Cardiac muscle cell (in vitro differentiated cells and primary cell): ENCODE data around the gene KAZN. TPM values are rescaled to one million over a fixed set of nuclear protein-coding genes. Genes with fewer than 3 reads are reported as not detected.

Experiments used
- DNase-seq, 2 donors: peaks; one replicate each; pipeline versions ENCODE4 v3.0.0 to v3.0.0-alpha.2; 2010 to 2017; ENCODE audit warnings: low read depth in 1 of 2, low spot score in 1 of 2
- H3K27ac ChIP-seq: fragments of 200-600 bp; sonication (generic); 2 replicates; pipeline ENCODE4 v1.5.1; 2016
- H3K27me3 ChIP-seq: fragments of 200-600 bp; sonication (generic); 2 replicates; pipeline ENCODE4 v1.6.0; 2016; ENCODE audit warnings: control low read depth
- H3K36me3 ChIP-seq: fragments of 200-600 bp; sonication (generic); 2 replicates; pipeline ENCODE4 v1.5.1; 2016; ENCODE audit warnings: control low read depth
- H3K4me1 ChIP-seq: fragments of 200-600 bp; sonication (generic); 2 replicates; pipeline ENCODE4 v1.8.1; 2017; ENCODE audit warnings: low read depth, mild to moderate bottlenecking, mixed run types
- H3K4me3 ChIP-seq: fragments of 200-600 bp; sonication (generic); 2 replicates; pipeline ENCODE4 v1.5.1; 2016; ENCODE audit warnings: mild to moderate bottlenecking
- H3K9me3 ChIP-seq: fragments of 200-600 bp; sonication (generic); 2 replicates; pipeline ENCODE4 v1.5.1; 2017; ENCODE audit warnings: low read depth, mild to moderate bottlenecking, control low read depth
- polyA plus RNA-seq: library from polyadenylated mRNA; unstranded; fragments of >200 nt; fragmentation: Nextera tagmentation; extraction: Ambion mirVana; gene quantifications from 2 replicates; pipeline ENCODE4 v1.2.1, GENCODE V29; 2016
- total RNA-seq: library from RNA; depleted of rRNA; stranded (reverse); fragments of >200 nt; gene quantifications from 2 replicates; pipeline ENCODE4 v1.2.3, GENCODE V29; 2016
- TF ChIP-seq, protein P1 (sequence below): IDR thresholded peaks from 2 replicates; pipeline ENCODE4 v1.5.1; 2012; ENCODE audit warnings: low read depth, mild to moderate bottlenecking, low read length

KAZN gene
- total and polyA plus RNA-seq, 2 experiments from 2014 or later = 17.5 to 26.9 TPM

DNA sequence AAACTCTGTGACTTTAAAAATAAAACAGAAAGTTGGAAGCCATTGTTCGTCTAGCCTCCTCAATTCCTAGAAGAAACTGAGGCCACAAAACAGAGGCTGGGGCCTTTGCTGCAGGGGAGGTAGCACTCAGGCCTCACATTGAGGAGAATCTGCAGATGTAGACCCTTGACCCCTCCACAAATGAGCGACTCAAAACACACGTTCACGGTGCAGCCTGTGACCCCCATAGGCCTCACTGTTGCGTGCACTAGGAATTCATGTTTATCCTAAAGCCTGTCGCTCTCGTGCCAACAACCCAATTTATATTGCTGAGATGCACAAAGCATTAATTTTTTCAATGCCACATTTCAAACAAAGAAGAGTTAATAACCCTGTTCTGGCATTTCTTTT lies 560.7 kb downstream of the KAZN start:
- no peak for DNase-seq
- no peaks in the 10 kb centered on the region for H3K27me3 ChIP-seq
- no peak overlapping the region for H3K4me3 ChIP-seq
- no peak overlapping the region for H3K27ac ChIP-seq
- H3K36me3 ChIP-seq = no peaks in the 10 kb centered on the region
- peaks cover 10% of the 10 kb centered on the region for H3K4me1 ChIP-seq
- H3K9me3 ChIP-seq = no peaks in the 10 kb centered on the region
- TF ChIP-seq, protein P1, sequence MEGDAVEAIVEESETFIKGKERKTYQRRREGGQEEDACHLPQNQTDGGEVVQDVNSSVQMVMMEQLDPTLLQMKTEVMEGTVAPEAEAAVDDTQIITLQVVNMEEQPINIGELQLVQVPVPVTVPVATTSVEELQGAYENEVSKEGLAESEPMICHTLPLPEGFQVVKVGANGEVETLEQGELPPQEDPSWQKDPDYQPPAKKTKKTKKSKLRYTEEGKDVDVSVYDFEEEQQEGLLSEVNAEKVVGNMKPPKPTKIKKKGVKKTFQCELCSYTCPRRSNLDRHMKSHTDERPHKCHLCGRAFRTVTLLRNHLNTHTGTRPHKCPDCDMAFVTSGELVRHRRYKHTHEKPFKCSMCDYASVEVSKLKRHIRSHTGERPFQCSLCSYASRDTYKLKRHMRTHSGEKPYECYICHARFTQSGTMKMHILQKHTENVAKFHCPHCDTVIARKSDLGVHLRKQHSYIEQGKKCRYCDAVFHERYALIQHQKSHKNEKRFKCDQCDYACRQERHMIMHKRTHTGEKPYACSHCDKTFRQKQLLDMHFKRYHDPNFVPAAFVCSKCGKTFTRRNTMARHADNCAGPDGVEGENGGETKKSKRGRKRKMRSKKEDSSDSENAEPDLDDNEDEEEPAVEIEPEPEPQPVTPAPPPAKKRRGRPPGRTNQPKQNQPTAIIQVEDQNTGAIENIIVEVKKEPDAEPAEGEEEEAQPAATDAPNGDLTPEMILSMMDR = no peak

DNA sequence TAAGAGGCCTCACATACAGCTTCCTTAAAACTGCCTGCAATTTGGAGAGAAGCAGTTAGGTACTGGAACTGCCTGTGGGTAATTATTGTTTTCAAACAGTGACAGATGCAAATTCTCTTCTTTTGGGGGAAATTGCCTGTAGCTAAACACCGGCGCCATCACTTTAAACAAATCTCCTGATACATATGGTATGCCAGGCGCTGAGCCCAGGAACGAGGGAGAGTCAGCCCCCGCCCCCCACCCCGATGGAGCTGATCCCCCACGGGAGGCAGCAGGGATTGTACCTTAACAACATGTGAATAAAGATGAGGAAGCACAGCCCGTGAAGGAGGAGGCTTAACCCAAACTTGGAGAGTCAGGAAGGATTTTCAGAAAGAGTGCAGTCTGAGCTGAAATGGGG lies 562.1 kb downstream of the KAZN start:
- TF ChIP-seq, protein P1 = no peak
- H3K36me3 ChIP-seq = no peaks in the 10 kb centered on the region

DNA sequence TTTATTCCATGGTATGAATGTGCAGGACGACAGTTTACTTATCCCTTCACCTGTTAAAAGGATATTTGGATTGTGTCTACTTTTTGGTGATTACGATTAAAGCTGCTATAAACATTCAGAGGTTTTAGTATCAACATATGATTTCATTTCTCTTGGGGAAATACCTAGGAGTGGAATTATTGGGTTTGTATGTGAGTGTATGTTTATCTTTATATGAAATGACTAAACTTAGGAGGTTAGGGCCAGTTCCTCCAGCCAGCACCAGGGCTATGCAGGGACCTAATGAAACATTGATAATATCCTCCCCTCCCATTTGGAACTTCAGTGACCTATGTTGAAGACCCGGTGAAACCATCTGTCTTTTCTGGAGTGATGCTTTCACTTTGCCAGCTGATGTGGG lies 568.9 kb downstream of the KAZN start:
- H3K27me3 ChIP-seq = no peaks in the 10 kb centered on the region
- TF ChIP-seq, protein P1 = no peak
- no peaks in the 10 kb centered on the region for H3K36me3 ChIP-seq
- H3K4me3 ChIP-seq = no peak overlapping the region
- H3K4me1 ChIP-seq = peaks cover 21% of the 10 kb centered on the region
- no peak for DNase-seq
- no peaks in the 10 kb centered on the region for H3K9me3 ChIP-seq
- H3K27ac ChIP-seq = no peak overlapping the region

More for the DNA sequence above, 562.1 kb downstream of the KAZN start:
- no peak for DNase-seq
- Histone ChIP-seq H3K4me3 (no peak overlapping the region), H3K4me1 (peaks cover 10% of the 10 kb centered on the region), H3K27me3 (no peaks in the 10 kb centered on the region), H3K27ac (no peak overlapping the region), H3K9me3 (no peaks in the 10 kb centered on the region)
